Heart right ventricle (tissue), 16 donors: Measurements from ENCODE around the gene LARGE1. TPM values are rescaled to one million over a fixed set of nuclear protein-coding genes. Genes with fewer than 3 reads are reported as not detected.
A peak's percentile ranks its signal among the peaks of the same experiment; 100 is the strongest.

Source experiments
- ATAC-seq, 8 donors: fragments of 200-7000 bp; cut with Tn5 transposase; one replicate each; pipeline ENCODE4 v1.9.1; 2020; ENCODE audit warnings: mild to moderate bottlenecking in 8 of 8, moderate library complexity in 8 of 8, moderate number of reproducible peaks in 1 of 8
- DNase-seq, 2 donors: peaks; one replicate each; pipeline ENCODE4 v3.0.0-alpha.2; 2020
- H3K27ac ChIP-seq, 10 donors: fragments of 200-600 bp; sonication (generic) in 2 of 10; one replicate each; pipeline versions ENCODE4 v1.5.0 to v1.8.0; 2020 to 2022; ENCODE audit warnings: mild to moderate bottlenecking in 3 of 10
- H3K27me3 ChIP-seq, 7 donors: fragments of 200-600 bp; one replicate each; pipeline ENCODE4 v1.8.0; 2021 to 2022; ENCODE audit warnings: mild to moderate bottlenecking in 2 of 7
- H3K36me3 ChIP-seq, 9 donors: fragments of 200-600 bp; sonication (generic) in 1 of 9; one replicate each; pipeline versions ENCODE4 v1.5.0 to v1.8.0; 2020 to 2022; ENCODE audit warnings: mild to moderate bottlenecking in 2 of 9
- H3K4me1 ChIP-seq, 9 donors: fragments of 200-600 bp; sonication (generic) in 1 of 9; one replicate each; pipeline versions ENCODE4 v1.5.0 to v1.8.0; 2020 to 2022; ENCODE audit warnings: mild to moderate bottlenecking in 4 of 9
- H3K4me3 ChIP-seq, 10 donors: fragments of 200-600 bp; sonication (generic) in 2 of 10; one replicate each; pipeline versions ENCODE4 v1.5.0 to v1.8.0; 2020 to 2022; ENCODE audit warnings: mild to moderate bottlenecking in 7 of 10, moderate library complexity in 2 of 10
- H3K9me3 ChIP-seq, 11 donors: fragments of 200-600 bp in 10 of 11; sonication (generic) in 2 of 11; one replicate each; pipeline versions ENCODE4 v1.5.0 to v1.8.0; 2013 to 2022; ENCODE audit warnings: mild to moderate bottlenecking in 2 of 11, control low read depth in 1 of 11, moderate library complexity in 1 of 11
- CTCF ChIP-seq, 9 donors: fragments of 200-600 bp; sonication (generic) in 2 of 9; IDR thresholded peaks; one replicate each; pipeline versions ENCODE4 v1.5.0 to v1.8.0; 2021 to 2022; ENCODE audit warnings: antibody characterized with exemption in 9 of 9, mild to moderate bottlenecking in 5 of 9, moderate library complexity in 1 of 9
- WGBS, 2 donors: extraction: QIAGEN DNeasy Blood & Tissue Kit; methylation state at CpG; one replicate each; pipeline ENCODE4 v1.1.7; 2013; ENCODE audit warnings: inconsistent platforms in 1 of 2; 5-methylcytosine and 5-hydroxymethylcytosine counted together
- intact Hi-C, 10 donors: fragments of 100-400 bp; cut with DNase I; formaldehyde crosslinking; loops; one replicate each; pipeline versions ENCODE4 v1.11.1 to v1.14.2; 2022
- polyA plus RNA-seq, 2 donors: library from polyadenylated mRNA; stranded (reverse); fragments of 200-250 nt; gene quantifications; one replicate each; pipeline ENCODE4 v1.2.3, GENCODE V29; 2013
- total RNA-seq, 10 donors: library from RNA; stranded (reverse); fragmentation: NEBNext Ultra II Directional in 3 of 10; extraction: Animal tissue kit (Norgen Biotek cat#: 25700) in 3 of 10; gene quantifications; one replicate each; pipeline versions ENCODE4 v1.2.1 to v1.2.4, GENCODE V29; 2021 to 2023
- donor health status: Arrhythmogenic right ventricular cardiomyopathy.
- donor health status: ischemic (EF 13 %, LVEDD 7.1; RV severe dilation, severe dysfunction).
- donor health status: healthy with polysubstance abuse.
- donor health status: DM: no; HTN: yes; CAD: no.
- donor health status: DM: no; HTN: no; CAD: no.
- donor health status: ischemic (EF 25% LVEDD 6.9; RV normal size, moderate dysfunction).
- donor health status: ischemic (EF 25% LVEDD 5.7; RV mildly dilated, moderate dysfunction).
- donor health status: healthy.
- donor health status: DM: yes; HTN: yes; CAD: no.
- donor health status: Ischemic cardiomyopathy.
- donor health status: ischemic (EF 35%, LVEDD 5.7; RV mildly dilated, moderate dysfunction).
- donor health status: nonischemic (EF 11% LVEDD 7.7; RV severe dilation, severe dysfunction).
- donor health status: DM: yes; HTN: yes; CAD: no.
- donor health status: PGD.
- donor health status: ischemic (EF 29% LVEDD 5.4; RV normal size, mild dysfunction).
- donor health status: nonischemic (EF 23%, LVEDD 6.1; RV moderate dilation, normal function).

Gene LARGE1
- total and polyA plus RNA-seq, 12 donors, result 33.7 to 184 (median 144) TPM

GRCh38 chr22:33823552-33823951, 96.7 kb downstream of the LARGE1 start:
- Histone ChIP-seq H3K4me3 (no peak overlapping the region), H3K27me3 (no peaks in the 10 kb centered on the region), H3K27ac (peak overlapping the region in 8 of 10 donors; percentile 31 to 79 (median 68)), H3K36me3 (no peaks in the 10 kb centered on the region), H3K9me3 (peaks cover 0 to 3% (median 0%) of the 10 kb centered on the region in 11 donors), H3K4me1 (peaks cover 0 to 55% (median 18%) of the 10 kb centered on the region in 9 donors)
- intact Hi-C loops, result no loop called here
- peak in 1 of 2 donors; percentile 36 for DNase-seq
- WGBS, 2 donors, result 48 to 72% methylated on average over 8 of the region's 8 CpGs
- ATAC-seq, result peak; percentile 61 to 93 (median 88)
- TF ChIP-seq CTCF (IDR thresholded peaks at IDR 0.05), result no peak

GRCh38 chr22:33821290-33821689, 99.0 kb downstream of the LARGE1 start:
- Histone ChIP-seq H3K36me3 (no peaks in the 10 kb centered on the region), H3K4me1 (peaks cover 0 to 45% (median 18%) of the 10 kb centered on the region in 9 donors), H3K27ac (peak overlapping the region in 6 of 10 donors; percentile 2 to 79 (median 62)), H3K9me3 (peaks cover 0 to 9% (median 0%) of the 10 kb centered on the region in 11 donors), H3K4me3 (no peak overlapping the region), H3K27me3 (no peaks in the 10 kb centered on the region)
- ATAC-seq (no peak), DNase-seq (no peak)
- TF ChIP-seq CTCF (IDR thresholded peaks at IDR 0.05), result no peak
- WGBS, 2 donors, result 77% methylated on average over 4 of the region's 4 CpGs
- intact Hi-C loops, result no loop called here

GRCh38 chr22:33819743-33820142, 100.5 kb downstream of the LARGE1 start:
- Histone ChIP-seq H3K36me3 (no peaks in the 10 kb centered on the region), H3K4me3 (no peak overlapping the region), H3K4me1 (peaks cover 0 to 30% (median 13%) of the 10 kb centered on the region in 9 donors), H3K27ac (no peak overlapping the region), H3K27me3 (no peaks in the 10 kb centered on the region), H3K9me3 (peaks cover 0 to 15% (median 0%) of the 10 kb centered on the region in 11 donors)
- no peak for DNase-seq
- TF ChIP-seq CTCF (IDR thresholded peaks at IDR 0.05), result no peak
- ATAC-seq, result no peak
- intact Hi-C loops, result loop anchor here in 2 of 10 donors (5.0 to 10.0 kb wide), 2 partner anchors 45 to 103 kb away; partner anchors contain the start of gene LARGE1 (in 1 of the 2)
- WGBS, 2 donors, result 93 to 98% methylated on average over 3 of the region's 3 CpGs

- H3K27ac ChIP-seq, result no peak overlapping the region
- H3K36me3 ChIP-seq, result no peaks in the 10 kb centered on the region
- no peaks in the 10 kb centered on the region for H3K27me3 ChIP-seq
- TF ChIP-seq CTCF (IDR thresholded peaks at IDR 0.05), result no peak
- intact Hi-C loops, result loop anchor here in 2 of 10 donors (5.0 to 10.0 kb wide), 2 partner anchors 47 to 105 kb away; partner anchors contain the start of gene LARGE1 (in 1 of the 2)
- H3K4me1 ChIP-seq, result peaks cover 0 to 13% (median 6%) of the 10 kb centered on the region in 9 donors
- DNase-seq, result no peak
- peaks cover 0 to 15% (median 0%) of the 10 kb centered on the region in 11 donors for H3K9me3 ChIP-seq
- ATAC-seq, result no peak
- WGBS, 2 donors, result 84 to 89% methylated on average over 4 of the region's 4 CpGs
- H3K4me3 ChIP-seq, result no peak overlapping the region
Observed at GRCh38 chr22:33817512-33818127, 102.7 kb downstream of the LARGE1 start.
